C4-2B (cell line): ENCODE measurements around the gene EARS2.
A peak's percentile ranks its signal among the peaks of the same experiment; 100 is the strongest.

ENCODE experiments used
- H3K27ac ChIP-seq: fragments of 450-650 bp; 2 replicates; pipeline ENCODE4 v1.5.1; 2017
- CTCF ChIP-seq: fragments of 450-650 bp; conservative IDR thresholded peaks from 2 replicates; pipeline ENCODE4 v1.5.1; 2017; ENCODE audit warnings: mild to moderate bottlenecking
- ZFX ChIP-seq: fragments of 450-650 bp; IDR thresholded peaks from 2 replicates; pipeline ENCODE4 v1.6.1; 2017

EARS2 gene

GRCh38 chr16:23509782-23510163, 47.4 kb downstream of the EARS2 start:
- H3K27ac ChIP-seq: peak overlapping the region; percentile 88
- TF ChIP-seq CTCF (no peak), ZFX (no peak)

GRCh38 chr16:23509441-23509754, 47.8 kb downstream of the EARS2 start:
- H3K27ac ChIP-seq: peak overlapping the region; percentile 88
- TF ChIP-seq ZFX: no peak
- TF ChIP-seq CTCF: no peak

DNA sequence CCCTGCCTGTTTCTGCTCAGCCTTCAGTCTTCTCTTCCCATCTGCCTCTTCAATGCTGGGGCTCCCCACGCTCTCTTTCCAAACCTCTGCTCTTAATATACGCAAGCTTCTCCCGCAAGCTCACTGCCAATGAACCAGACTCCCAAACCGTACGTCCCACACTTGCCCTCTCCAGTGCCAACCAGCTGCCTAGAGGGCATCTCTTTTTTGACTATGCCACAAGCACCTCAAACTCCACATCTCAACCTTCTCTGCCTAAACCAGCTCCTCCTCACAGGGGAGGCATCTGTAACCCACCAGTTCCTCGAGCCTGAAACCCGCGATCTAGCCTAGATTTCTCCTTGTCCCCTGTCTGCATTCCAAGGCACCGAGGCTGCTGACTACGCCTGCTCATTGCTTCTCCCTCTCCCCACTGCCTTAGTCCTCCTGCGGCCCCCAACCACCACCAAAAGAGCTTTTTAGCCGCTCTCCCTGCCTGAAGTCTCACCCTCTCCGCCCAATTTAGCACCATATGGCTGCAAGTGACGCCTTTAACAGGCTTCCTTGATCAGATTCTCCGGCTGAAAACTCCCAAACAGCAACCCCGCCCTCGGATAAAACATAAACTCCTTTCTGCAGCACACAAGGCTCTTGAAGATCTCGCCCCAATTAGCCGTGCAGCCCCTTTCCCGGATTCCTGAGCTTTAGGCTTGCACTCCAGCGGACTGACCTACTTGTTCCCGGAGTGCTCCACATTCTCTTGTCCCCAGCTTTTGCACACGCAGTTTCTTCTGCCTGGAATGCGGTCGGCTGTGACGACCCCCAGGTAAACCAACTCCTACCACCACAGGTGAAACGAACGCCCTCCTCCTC, 48.3 kb downstream of the EARS2 start:
- TF ChIP-seq ZFX: no peak
- no peak for TF ChIP-seq CTCF
- H3K27ac ChIP-seq: peak overlapping the region; percentile 88; the same call in 1 of the 2 replicates

GRCh38 chr16:23506606-23506994, 50.5 kb downstream of the EARS2 start:
- H3K27ac ChIP-seq: no peak overlapping the region
- no peak for TF ChIP-seq CTCF
- no peak for TF ChIP-seq ZFX

DNA sequence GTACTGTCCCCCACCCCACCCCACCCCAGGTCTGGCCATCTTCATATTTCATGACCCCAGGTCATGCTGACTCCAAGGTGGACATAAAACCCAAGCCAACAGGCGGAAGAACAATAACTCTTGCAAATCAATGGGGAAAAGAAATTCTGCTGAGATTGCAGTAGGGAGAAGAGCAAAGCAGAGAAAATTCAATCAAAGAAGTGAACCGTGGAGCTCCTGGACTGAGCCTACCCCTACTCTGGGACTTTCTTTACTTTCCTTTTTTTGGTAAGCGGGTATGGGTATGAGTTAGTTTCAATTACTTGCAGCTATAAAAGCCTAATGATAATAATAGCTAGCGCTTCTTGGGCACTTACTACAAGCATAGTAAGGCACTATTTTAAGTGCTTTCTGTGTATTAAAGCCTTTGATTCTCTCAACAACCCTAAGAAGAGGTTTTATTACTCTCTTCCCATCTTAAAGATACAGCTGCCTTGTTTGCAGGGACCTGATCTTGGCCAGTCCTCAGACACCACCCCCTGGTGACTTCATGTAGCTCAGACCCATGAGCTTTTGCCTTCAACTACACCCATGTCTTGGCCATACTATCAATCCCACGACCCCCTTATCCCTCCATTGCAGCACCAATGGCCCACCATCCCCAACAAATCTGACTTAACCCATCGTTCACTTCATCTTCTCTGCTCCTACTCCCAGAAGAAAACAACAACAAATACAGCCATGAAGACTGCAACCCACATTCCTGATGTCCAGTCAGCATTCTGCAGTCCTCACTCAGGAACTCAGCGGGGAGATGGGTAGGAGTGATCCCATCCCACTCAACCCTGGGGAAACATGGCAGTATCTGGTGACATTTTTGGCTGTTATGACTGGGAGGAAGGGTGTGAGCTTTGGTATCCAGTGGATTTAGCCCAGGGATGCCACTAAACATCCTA, 51.2 kb downstream of the EARS2 start:
- no peak overlapping the region for H3K27ac ChIP-seq
- TF ChIP-seq CTCF (no peak), ZFX (no peak)

DNA sequence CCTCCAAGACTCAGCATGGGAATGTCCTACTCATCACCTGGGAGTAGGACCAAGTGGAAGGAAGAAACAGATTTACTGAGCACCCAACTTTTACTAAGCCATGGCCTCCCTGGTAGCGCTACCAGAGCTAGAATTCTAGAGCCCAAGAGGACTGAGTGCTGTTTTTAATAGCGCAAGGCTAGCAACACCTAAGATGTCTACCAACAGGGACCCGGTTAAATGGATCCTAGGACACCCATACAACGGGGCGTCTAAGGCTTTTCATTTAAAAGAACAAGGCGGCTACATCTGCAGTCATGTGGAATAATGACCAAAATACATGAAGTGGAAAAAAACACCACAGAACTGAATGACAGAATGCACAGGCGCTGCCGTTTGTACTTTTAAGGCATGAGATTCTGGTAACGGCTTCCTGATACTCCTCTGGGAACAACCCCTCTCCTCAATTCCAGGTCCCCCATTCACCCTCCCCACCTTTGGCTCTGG, 51.9 kb downstream of the EARS2 start:
- no peak for TF ChIP-seq CTCF
- no peak for TF ChIP-seq ZFX
- peak overlapping the region; percentile 30 for H3K27ac ChIP-seq
